Lung (tissue), 12 donors: ENCODE results near the gene EEPD1. TPM values are rescaled to one million over a fixed set of nuclear protein-coding genes. Genes with fewer than 3 reads are reported as not detected.

ENCODE experiments used
- ATAC-seq: fragments of 200-7000 bp; cut with Tn5 transposase; one replicate; pipeline ENCODE4 v1.9.1; 2020; ENCODE audit warnings: moderate number of reproducible peaks; ENCODE audit not compliant: insufficient read depth, low FRiP score
- DNase-seq, 3 donors: peaks; one replicate each; pipeline ENCODE4 v3.0.0-alpha.2; 2013 to 2017
- H3K27ac ChIP-seq, 2 donors: one replicate each; pipeline ENCODE4 v1.5.1; 2013; ENCODE audit warnings: mild to moderate bottlenecking in 2 of 2, moderate library complexity in 2 of 2, control low read depth in 1 of 2, inconsistent platforms in 1 of 2, low read depth in 1 of 2, low read length in 1 of 2
- H3K27me3 ChIP-seq, 3 donors: one replicate each; pipeline ENCODE4 v1.5.1; 2013; ENCODE audit warnings: low read length in 2 of 3; ENCODE audit not compliant: control insufficient read depth in 3 of 3, insufficient read depth in 3 of 3
- H3K36me3 ChIP-seq, 4 donors: one replicate each; pipeline ENCODE4 v1.5.1; 2013; ENCODE audit warnings: low read length in 4 of 4, mild to moderate bottlenecking in 1 of 4, moderate library complexity in 1 of 4; ENCODE audit not compliant: control insufficient read depth in 4 of 4, insufficient read depth in 4 of 4
- H3K4me1 ChIP-seq, 5 donors: one replicate each; pipeline ENCODE4 v1.5.1; 2013; ENCODE audit warnings: low read length in 5 of 5, mild to moderate bottlenecking in 2 of 5, moderate library complexity in 1 of 5; ENCODE audit not compliant: control insufficient read depth in 5 of 5, insufficient read depth in 5 of 5
- H3K4me3 ChIP-seq: one replicate; pipeline ENCODE4 v1.5.1; 2013; ENCODE audit warnings: mild to moderate bottlenecking, control low read depth, moderate library complexity
- H3K9ac ChIP-seq, 2 donors: one replicate each; pipeline ENCODE4 v1.5.1; 2013; ENCODE audit warnings: low read length in 2 of 2, control low read depth in 1 of 2; ENCODE audit not compliant: insufficient read depth in 1 of 2
- H3K9me3 ChIP-seq, 4 donors: one replicate each; pipeline ENCODE4 v1.5.1; 2013; ENCODE audit warnings: low read length in 3 of 4, mild to moderate bottlenecking in 1 of 4, moderate library complexity in 1 of 4; ENCODE audit not compliant: control insufficient read depth in 4 of 4, insufficient read depth in 3 of 4
- CTCF ChIP-seq: IDR thresholded peaks from 2 replicates; pipeline ENCODE4 v1.5.1; 2012; ENCODE audit warnings: mild to moderate bottlenecking; ENCODE audit errors: control extremely low read depth, extremely low read depth
- WGBS, 2 donors: extraction: QIAGEN DNeasy Blood & Tissue Kit; methylation state at CpG; one replicate each; pipeline ENCODE4 v1.1.7; 2013; 5-methylcytosine and 5-hydroxymethylcytosine counted together
- polyA plus RNA-seq, 2 donors: library from polyadenylated mRNA; stranded (reverse); fragments of 200-250 nt; gene quantifications; one replicate each; pipeline ENCODE4 v1.2.1, GENCODE V29; 2013
- total RNA-seq, 2 donors: library from RNA; depleted of rRNA in 1 of 2; stranded (reverse); fragments of >200 nt in 1 of 2; gene quantifications; one replicate each; pipeline ENCODE4 v1.2.1, GENCODE V29; 2014 to 2021
- donor health status: control.
- donor health status: control.
- donor health status: Bipolar disorder and iron deficiency.
- donor health status: healthy.
- donor health status: DM: yes; HTN: yes; CAD: no.

The EEPD1 gene
- total and polyA plus RNA-seq, 4 donors = 5.4 to 15.3 (median 7.9) TPM

- H3K9me3 ChIP-seq = no peaks in the 10 kb centered on the region
- 59 to 72% methylated on average over 5 of the region's 5 CpGs for WGBS, 2 donors
- H3K36me3 ChIP-seq = no peaks in the 10 kb centered on the region
- peak overlapping the region in 1 of 2 donors; percentile 33 for H3K27ac ChIP-seq
- ATAC-seq (no peak), DNase-seq (peak in 1 of 3 donors; percentile 60)
- H3K9ac ChIP-seq = no peak overlapping the region
- peaks cover 2 to 49% (median 26%) of the 10 kb centered on the region in 5 donors for H3K4me1 ChIP-seq
- no peak overlapping the region for H3K4me3 ChIP-seq
- no peaks in the 10 kb centered on the region for H3K27me3 ChIP-seq
- no peak for TF ChIP-seq CTCF
Measured at GRCh38 chr7:36262309-36263094, 109.4 kb downstream of the EEPD1 start.

GRCh38 chr7:36263095-36263484 lies 110.0 kb downstream of the EEPD1 start:
- ATAC-seq = no peak
- peaks cover 2 to 45% (median 24%) of the 10 kb centered on the region in 5 donors for H3K4me1 ChIP-seq

GRCh38 chr7:36264123-36264801 lies 111.2 kb downstream of the EEPD1 start:
- 36 to 67% methylated on average over 7 of the region's 7 CpGs for WGBS, 2 donors
- DNase-seq (peak in 2 of 3 donors; percentile 61 to 68), ATAC-seq (no peak)
- peaks cover 2 to 40% (median 18%) of the 10 kb centered on the region in 5 donors for H3K4me1 ChIP-seq
- no peak overlapping the region for H3K9ac ChIP-seq
- H3K4me3 ChIP-seq = no peak overlapping the region
- H3K36me3 ChIP-seq = no peaks in the 10 kb centered on the region
- H3K27me3 ChIP-seq = no peaks in the 10 kb centered on the region
- no peak overlapping the region for H3K27ac ChIP-seq
- no peak for TF ChIP-seq CTCF
- no peaks in the 10 kb centered on the region for H3K9me3 ChIP-seq

More at GRCh38 chr7:36263095-36263484, 110.0 kb downstream of the EEPD1 start:
- TF ChIP-seq CTCF = no peak
- no peak for DNase-seq
- Histone ChIP-seq H3K9ac (no peak overlapping the region), H3K27ac (peak overlapping the region in 1 of 2 donors; percentile 41), H3K36me3 (no peaks in the 10 kb centered on the region), H3K27me3 (no peaks in the 10 kb centered on the region), H3K4me3 (no peak overlapping the region), H3K9me3 (no peaks in the 10 kb centered on the region)
- WGBS, 2 donors = 76 to 84% methylated on average over 5 of the region's 5 CpGs
